ENCODE results near the gene PPP1R11.
"Not testable (repeated sequence)": the region's sequence is repeated elsewhere in the genome, so short reads cannot be mapped to it uniquely, and the experiment has no call there.

PPP1R11 gene

GRCh38 chr6:30093951-30094661 is 27.1 kb downstream of the PPP1R11 start:
- no peak for DNase-seq (ENCODE audit: low read depth in 3 of 3, low spot score in 1 of 3)

- no peak for DNase-seq (ENCODE audit: low read depth in 3 of 3, low spot score in 1 of 3)
Measured at GRCh38 chr6:30096829-30097228, 29.8 kb downstream of the PPP1R11 start.

GRCh38 chr6:30097902-30098768 is 31.1 kb downstream of the PPP1R11 start:
- no peak for DNase-seq (ENCODE audit: low read depth in 3 of 3, low spot score in 1 of 3)

- DNase-seq (ENCODE audit: low read depth in 3 of 3, low spot score in 1 of 3): no peak
Measured at GRCh38 chr6:30100154-30100553, 33.2 kb downstream of the PPP1R11 start.

GRCh38 chr6:30100585-30101443 is 33.8 kb downstream of the PPP1R11 start:
- DNase-seq (ENCODE audit: low read depth in 3 of 3, low spot score in 1 of 3): no peak

- peak; percentile 10 to 46 (median 15) for DNase-seq (ENCODE audit: low read depth in 3 of 3, low spot score in 1 of 3)
Measured at GRCh38 chr6:30101444-30102413, 34.7 kb downstream of the PPP1R11 start.

GRCh38 chr6:30102414-30102969 is 35.5 kb downstream of the PPP1R11 start:
- no peak for DNase-seq (ENCODE audit: low read depth in 3 of 3, low spot score in 1 of 3)

GRCh38 chr6:30102970-30103871 is 36.2 kb downstream of the PPP1R11 start:
- DNase-seq (ENCODE audit: low read depth in 3 of 3, low spot score in 1 of 3): peak; percentile 57 to 68 (median 62)

- DNase-seq (ENCODE audit: low read depth in 3 of 3, low spot score in 1 of 3): no peak
Measured at GRCh38 chr6:30103872-30104179, 36.8 kb downstream of the PPP1R11 start.

- DNase-seq (ENCODE audit: low read depth in 3 of 3, low spot score in 1 of 3): no peak
Measured at GRCh38 chr6:30104661-30105060, 37.7 kb downstream of the PPP1R11 start.

- DNase-seq (ENCODE audit: low read depth in 3 of 3, low spot score in 1 of 3): no peak
Measured at GRCh38 chr6:30111266-30111856, 44.4 kb downstream of the PPP1R11 start.

GRCh38 chr6:30112402-30112994 is 45.5 kb downstream of the PPP1R11 start:
- DNase-seq (ENCODE audit: low read depth in 3 of 3, low spot score in 1 of 3): no peak

- DNase-seq (ENCODE audit: low read depth in 3 of 3, low spot score in 1 of 3): no peak
Measured at GRCh38 chr6:30113003-30113759, 46.2 kb downstream of the PPP1R11 start, which contains the start of gene TRIM31. Gene TRIM31, minus strand, starts transcription at chr6:30113090. Its CDS starts 285 bp downstream, at chr6:30112805.

GRCh38 chr6:30113841-30114240 is 46.8 kb downstream of the PPP1R11 start:
- no peak for DNase-seq (ENCODE audit: low read depth in 3 of 3, low spot score in 1 of 3)

- DNase-seq (ENCODE audit: low read depth in 3 of 3, low spot score in 1 of 3): no peak
Measured at GRCh38 chr6:30116724-30117123, 49.7 kb downstream of the PPP1R11 start.

GRCh38 chr6:30118691-30119090 is 51.7 kb downstream of the PPP1R11 start:
- not testable (repeated sequence) for DNase-seq (ENCODE audit: low read depth in 3 of 3, low spot score in 1 of 3)

All from stimulated activated CD4-positive, alpha-beta T cell treated with anti-CD3 and anti-CD28 coated beads, TNF-alpha, amount 100 ng/mL, for 1 hour (primary cell).